ENCODE measurements around the gene RAPGEF1.

GRCh38 chr9:131657940-131658339, 81.9 kb downstream of the RAPGEF1 start:
- TF ChIP-seq REST (IDR thresholded peaks at IDR 0.05; ENCODE audit: insufficient read depth in 1 of 2, low read depth in 2 of 2, low read length in 2 of 2) (no peak), SIN3A (IDR thresholded peaks at IDR 0.05; ENCODE audit: borderline replicate concordance, insufficient read depth, low read length) (no peak), POLR2AphosphoS5 (IDR thresholded peaks at IDR 0.05; ENCODE audit: low read depth, low read length) (no peak), TAF1 (IDR thresholded peaks at IDR 0.05; ENCODE audit: borderline replicate concordance, insufficient read depth, low read length) (no peak), FOXP2 (optimal IDR thresholded peaks at IDR 0.05; ENCODE audit: borderline replicate concordance, extremely low read depth, extremely low read length, insufficient read depth) (no peak)
